Hepatocyte (in vitro differentiated cells): Measurements from ENCODE around the gene DEFB124. TPM values are rescaled to one million over a fixed set of nuclear protein-coding genes. Genes with fewer than 3 reads are reported as not detected.
"Not testable (repeated sequence)": the region's sequence is repeated elsewhere in the genome, so short reads cannot be mapped to it uniquely, and the experiment has no call there.

Source experiments
- DNase-seq: peaks from one replicate; pipeline ENCODE4 v3.0.0-alpha.2; 2016; ENCODE audit warnings: low spot score
- H2AFZ ChIP-seq: fragments of 200-600 bp; sonication (generic); 2 replicates; pipeline ENCODE4 v1.6.0; 2016; ENCODE audit warnings: antibody characterized with exemption, mild to moderate bottlenecking
- H3K27ac ChIP-seq: fragments of 200-600 bp; sonication (generic); 2 replicates; pipeline ENCODE4 v1.5.1; 2016; ENCODE audit warnings: mild to moderate bottlenecking
- H3K27me3 ChIP-seq: fragments of 200-600 bp; sonication (generic); 2 replicates; pipeline ENCODE4 v1.6.1; 2016
- H3K36me3 ChIP-seq: fragments of 200-600 bp; sonication (generic); replicated peaks from 2 replicates; pipeline ENCODE4 v1.5.1; 2016; ENCODE audit warnings: low read depth; ENCODE audit not compliant: insufficient read depth
- H3K4me1 ChIP-seq: fragments of 200-600 bp; sonication (generic); 2 replicates; pipeline ENCODE4 v1.5.1; 2016; ENCODE audit warnings: mild to moderate bottlenecking, moderate library complexity; ENCODE audit not compliant: insufficient read depth
- H3K4me2 ChIP-seq: fragments of 200-600 bp; sonication (generic); 2 replicates; pipeline ENCODE4 v1.6.0; 2016
- H3K4me3 ChIP-seq: fragments of 200-600 bp; sonication (generic); 2 replicates; pipeline ENCODE4 v1.5.1; 2016; ENCODE audit warnings: mild to moderate bottlenecking
- H3K79me2 ChIP-seq: fragments of 200-600 bp; sonication (generic); 2 replicates; pipeline ENCODE4 v1.6.0; 2017; ENCODE audit warnings: mild to moderate bottlenecking
- H3K9me2 ChIP-seq: fragments of 200-600 bp; sonication (generic); replicated peaks from 2 replicates; pipeline ENCODE4 v1.6.0; 2017; ENCODE audit warnings: mild to moderate bottlenecking; ENCODE audit not compliant: insufficient read depth
- H3K9me3 ChIP-seq: fragments of 200-600 bp; sonication (generic); 2 replicates; pipeline ENCODE4 v1.5.1; 2016; ENCODE audit warnings: low read depth, mild to moderate bottlenecking
- H4K20me1 ChIP-seq: fragments of 200-600 bp; sonication (generic); 2 replicates; pipeline ENCODE4 v1.6.0; 2016; ENCODE audit warnings: mild to moderate bottlenecking; ENCODE audit not compliant: insufficient read depth, poor library complexity, severe bottlenecking
- CTCF ChIP-seq: fragments of 200-600 bp; sonication (generic); IDR thresholded peaks from 2 replicates; pipeline ENCODE4 v1.5.1; 2016; ENCODE audit warnings: antibody characterized with exemption, mild to moderate bottlenecking; ENCODE audit not compliant: poor library complexity
- EZH2 ChIP-seq: fragments of 200-600 bp; sonication (generic); IDR thresholded peaks from 2 replicates; pipeline ENCODE4 v1.6.1; 2016; ENCODE audit warnings: antibody characterized with exemption, mild to moderate bottlenecking, borderline replicate concordance
- EZH2phosphoT487 ChIP-seq: fragments of 200-600 bp; sonication (generic); IDR thresholded peaks from one replicate; pipeline ENCODE4 v1.6.1; 2018; ENCODE audit warnings: antibody characterized with exemption, mild to moderate bottlenecking, low read depth, moderate library complexity; ENCODE audit not compliant: unreplicated experiment, severe bottlenecking
- WGBS: methylation state at CpG from one replicate; pipeline ENCODE4 v1.1.6; 2016; ENCODE audit warnings: low lambda C conversion rate; ENCODE audit errors: missing lambda C conversion rate; 5-methylcytosine and 5-hydroxymethylcytosine counted together
- polyA plus RNA-seq: library from polyadenylated mRNA; unstranded; fragments of >200 nt; fragmentation: Nextera tagmentation; extraction: Ambion mirVana; gene quantifications from 2 replicates; pipeline ENCODE4 v1.2.1, GENCODE V29; 2016
- total RNA-seq: library from RNA; depleted of rRNA; stranded (reverse); fragments of >200 nt; gene quantifications from 2 replicates; pipeline ENCODE4 v1.2.3, GENCODE V29; 2014

The DEFB124 gene
- total and polyA plus RNA-seq, 2 experiments from 2014 or later, result not detected

GRCh38 chr20:31440012-31440659 lies 34.8 kb downstream of the DEFB124 start, which contains the start of gene DEFB123:
DEFB123 (plus strand) TSS chr20:31440632; CDS start chr20:31440699, 67 bp downstream.
- Histone ChIP-seq H2AFZ (no peak within 1 kb of the TSS), H3K9me2 (no peaks in the 10 kb centered on the region), H3K79me2 (no peaks in the 10 kb centered on the region), H3K27me3 (no peaks in the 10 kb centered on the region), H3K4me1 (no peaks in the 10 kb centered on the region), H4K20me1 (no peaks in the 10 kb centered on the region), H3K27ac (no peak within 1 kb of the TSS), H3K4me2 (no peak within 1 kb of the TSS), H3K9me3 (peaks cover 4% of the 10 kb centered on the region), H3K4me3 (no peak within 1 kb of the TSS), H3K36me3 (no peaks in the 10 kb centered on the region)
- 79% methylated on average over 16 of the region's 16 CpGs for WGBS
- no peak for TF ChIP-seq EZH2
- TF ChIP-seq CTCF, result no peak
- no peak for DNase-seq

GRCh38 chr20:31430568-31431115 lies 44.3 kb downstream of the DEFB124 start:
- no peak for TF ChIP-seq EZH2
- TF ChIP-seq CTCF, result no peak
- no peak for TF ChIP-seq EZH2phosphoT487
- H3K27ac ChIP-seq, result no peak overlapping the region
- H3K36me3 ChIP-seq, result no peaks in the 10 kb centered on the region
- no peak overlapping the region for H3K4me3 ChIP-seq
- H3K27me3 ChIP-seq, result no peaks in the 10 kb centered on the region
- H3K9me3 ChIP-seq, result no peaks in the 10 kb centered on the region
- no peak overlapping the region for H2AFZ ChIP-seq
- no peak for DNase-seq
- H3K4me2 ChIP-seq, result no peak overlapping the region
- no peaks in the 10 kb centered on the region for H4K20me1 ChIP-seq
- WGBS, result 54% methylated on average over 4 of the region's 4 CpGs
- H3K9me2 ChIP-seq, result no peaks in the 10 kb centered on the region
- no peaks in the 10 kb centered on the region for H3K79me2 ChIP-seq
- no peaks in the 10 kb centered on the region for H3K4me1 ChIP-seq

GRCh38 chr20:31427576-31427975 lies 47.4 kb downstream of the DEFB124 start:
- H3K4me3 ChIP-seq, H3K27me3 ChIP-seq, H3K79me2 ChIP-seq, H3K4me2 ChIP-seq, H3K9me2 ChIP-seq, H2AFZ ChIP-seq, DNase-seq, H3K36me3 ChIP-seq, H3K4me1 ChIP-seq, H4K20me1 ChIP-seq, H3K9me3 ChIP-seq, H3K27ac ChIP-seq: not testable (repeated sequence)
- WGBS, result 96% methylated on average over 6 of the region's 31 CpGs

GRCh38 chr20:31426891-31427551 lies 47.9 kb downstream of the DEFB124 start:
- not testable (repeated sequence) for H3K36me3 ChIP-seq, H3K79me2 ChIP-seq, H3K27me3 ChIP-seq, H3K4me3 ChIP-seq, H3K4me2 ChIP-seq, H3K9me3 ChIP-seq, DNase-seq, H3K27ac ChIP-seq, H4K20me1 ChIP-seq, H2AFZ ChIP-seq, H3K9me2 ChIP-seq, H3K4me1 ChIP-seq
- WGBS, result no CpG with 5 or more reads among the region's 48 CpGs
